GM18519 (cell line): ENCODE results near the gene MARCHF2.

Experiments used
- ATAC-seq: cut with Tn5 transposase; IDR thresholded peaks from one replicate; pipeline ENCODE4 v1.9.1; 2021; ENCODE audit warnings: mild to moderate bottlenecking, moderate library complexity; ENCODE audit not compliant: unreplicated experiment, low FRiP score

The MARCHF2 gene

GRCh38 chr19:8451377-8451776 is 38.3 kb downstream of the MARCHF2 start:
- ATAC-seq, result no peak

DNA sequence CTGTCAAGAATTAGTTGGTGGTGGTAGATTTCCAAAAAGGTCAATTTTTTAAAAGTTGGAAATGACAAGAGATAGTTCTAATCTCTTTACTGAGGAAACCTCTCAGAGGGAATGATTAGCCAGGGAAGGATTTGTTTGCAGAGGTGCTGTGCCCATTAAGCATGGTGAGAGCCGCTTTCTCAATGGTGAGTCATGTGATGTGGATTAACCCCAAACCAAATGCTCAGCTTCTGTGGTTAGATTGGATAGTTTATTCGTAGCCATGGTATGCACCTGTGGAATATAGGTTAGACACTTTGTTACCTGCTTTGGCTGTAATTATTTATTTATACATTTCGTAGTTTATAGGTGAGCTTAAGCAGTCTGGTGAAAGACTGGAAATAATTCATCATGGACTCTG is 38.8 kb downstream of the MARCHF2 start:
- no peak for ATAC-seq

DNA sequence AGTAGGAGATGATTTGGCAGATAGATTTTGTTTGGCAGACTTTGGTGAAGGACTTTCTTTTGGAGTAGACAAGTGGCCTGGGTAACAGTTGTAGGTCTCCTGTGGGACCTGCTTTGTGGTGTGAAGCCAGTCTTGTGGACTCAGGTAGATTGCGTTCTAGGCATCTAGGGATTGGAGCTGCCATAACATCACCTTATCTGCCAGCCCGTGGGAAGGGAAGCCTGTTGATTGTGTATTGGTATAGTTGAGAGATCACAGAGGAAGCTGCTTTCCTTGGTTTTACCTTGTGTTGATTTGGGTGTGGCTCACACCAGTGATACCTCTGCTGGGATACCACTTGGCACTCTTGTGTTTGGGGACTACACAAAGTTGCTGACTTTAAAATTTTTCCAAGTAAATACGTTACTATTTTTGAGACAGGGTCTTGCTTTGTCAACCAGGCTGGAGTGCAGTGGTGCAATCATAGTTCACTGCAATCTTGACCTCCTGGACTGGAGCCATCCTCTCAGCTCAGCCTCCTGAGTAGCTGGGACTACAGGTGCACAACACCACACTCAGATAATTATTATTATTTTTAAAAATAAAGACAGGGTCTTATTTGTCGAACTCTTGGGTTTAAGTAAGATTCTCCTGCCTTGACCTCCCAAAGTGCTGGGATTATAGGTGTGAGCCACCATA is 39.5 kb downstream of the MARCHF2 start:
- ATAC-seq, result no peak

GRCh38 chr19:8453616-8454015 is 40.5 kb downstream of the MARCHF2 start:
- ATAC-seq, result no peak

- no peak for ATAC-seq
Measured at GRCh38 chr19:8454218-8454617, 41.1 kb downstream of the MARCHF2 start.

DNA sequence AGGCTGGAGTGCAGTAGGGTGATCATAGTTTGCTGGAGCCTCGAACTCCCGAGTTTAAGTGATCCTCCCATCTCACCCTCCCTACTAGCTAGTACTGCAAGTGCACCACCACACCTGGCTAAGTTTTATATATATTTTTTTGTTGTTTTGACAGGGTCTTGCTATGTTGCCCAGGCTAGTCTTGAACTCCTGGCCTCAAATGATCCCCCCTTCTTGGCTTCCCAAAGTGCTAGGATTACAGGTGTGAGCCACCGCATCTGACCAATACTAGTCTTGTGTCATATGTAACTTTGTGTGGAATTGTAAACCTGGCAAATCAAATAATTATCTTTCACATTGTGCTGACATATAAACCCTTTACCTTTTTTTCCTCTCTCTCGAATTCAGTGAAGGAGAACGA is 41.9 kb downstream of the MARCHF2 start:
- ATAC-seq, result no peak

- ATAC-seq, result no peak
Measured at GRCh38 chr19:8456064-8456463, 43.0 kb downstream of the MARCHF2 start.

DNA sequence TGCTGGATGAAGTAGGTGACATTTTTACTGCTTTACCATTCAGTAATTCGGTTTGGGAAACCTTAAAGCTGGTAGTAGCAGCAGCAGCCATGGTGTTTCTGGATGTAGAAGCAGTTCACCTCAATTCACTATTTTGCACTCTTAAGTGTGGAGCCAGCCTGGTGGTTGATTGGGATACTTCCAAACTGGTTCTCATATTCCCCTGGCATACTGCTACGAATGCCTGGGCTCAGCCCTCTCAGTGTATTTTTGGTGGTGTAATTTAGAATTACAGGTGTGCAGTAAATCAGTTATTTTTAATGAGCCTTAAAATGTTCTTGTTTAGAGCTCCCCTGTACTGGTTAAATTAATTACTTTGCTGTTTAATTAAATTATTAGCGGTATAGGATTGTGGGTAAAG is 44.1 kb downstream of the MARCHF2 start:
- no peak for ATAC-seq

DNA sequence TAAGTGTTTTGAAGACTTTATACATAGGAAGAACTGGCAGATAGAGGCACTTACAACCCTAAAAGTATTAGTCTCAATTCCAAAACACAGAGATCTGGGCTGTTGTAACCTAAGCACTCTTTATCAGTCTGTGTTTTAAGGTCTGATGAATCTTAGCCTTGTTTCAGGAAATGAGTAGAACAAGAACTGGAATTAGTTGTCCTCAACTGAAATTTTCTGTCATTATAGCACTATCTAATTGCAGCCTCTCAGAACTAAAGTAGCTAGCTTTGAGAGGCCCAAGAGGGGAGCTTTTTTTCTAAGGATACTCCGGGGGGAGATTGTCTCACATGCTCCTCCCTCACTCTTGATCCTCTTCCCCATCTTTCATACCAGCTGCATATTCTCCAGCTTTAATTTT is 44.7 kb downstream of the MARCHF2 start:
- no peak for ATAC-seq

GRCh38 chr19:8458380-8458779 is 45.3 kb downstream of the MARCHF2 start:
- ATAC-seq, result no peak

DNA sequence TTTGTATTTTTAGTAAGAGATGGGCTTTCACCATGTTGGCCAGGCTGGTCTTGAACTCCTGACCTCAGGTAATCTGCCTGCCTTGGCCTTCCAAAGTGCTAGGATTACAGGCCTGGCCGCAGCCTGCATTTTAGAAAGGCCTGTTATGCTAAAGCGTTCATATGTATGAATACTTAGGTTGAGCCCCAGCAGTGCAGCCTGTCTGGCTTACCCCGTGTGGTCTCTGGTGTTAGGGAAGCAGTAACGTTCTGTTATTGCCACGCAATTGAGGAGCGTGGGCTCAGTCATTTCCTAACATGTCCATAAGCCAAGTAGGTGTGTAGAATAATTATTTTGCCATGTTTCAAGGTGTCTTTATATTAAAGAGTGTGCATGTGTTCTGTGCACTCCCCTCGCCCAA is 46.0 kb downstream of the MARCHF2 start:
- no peak for ATAC-seq

DNA sequence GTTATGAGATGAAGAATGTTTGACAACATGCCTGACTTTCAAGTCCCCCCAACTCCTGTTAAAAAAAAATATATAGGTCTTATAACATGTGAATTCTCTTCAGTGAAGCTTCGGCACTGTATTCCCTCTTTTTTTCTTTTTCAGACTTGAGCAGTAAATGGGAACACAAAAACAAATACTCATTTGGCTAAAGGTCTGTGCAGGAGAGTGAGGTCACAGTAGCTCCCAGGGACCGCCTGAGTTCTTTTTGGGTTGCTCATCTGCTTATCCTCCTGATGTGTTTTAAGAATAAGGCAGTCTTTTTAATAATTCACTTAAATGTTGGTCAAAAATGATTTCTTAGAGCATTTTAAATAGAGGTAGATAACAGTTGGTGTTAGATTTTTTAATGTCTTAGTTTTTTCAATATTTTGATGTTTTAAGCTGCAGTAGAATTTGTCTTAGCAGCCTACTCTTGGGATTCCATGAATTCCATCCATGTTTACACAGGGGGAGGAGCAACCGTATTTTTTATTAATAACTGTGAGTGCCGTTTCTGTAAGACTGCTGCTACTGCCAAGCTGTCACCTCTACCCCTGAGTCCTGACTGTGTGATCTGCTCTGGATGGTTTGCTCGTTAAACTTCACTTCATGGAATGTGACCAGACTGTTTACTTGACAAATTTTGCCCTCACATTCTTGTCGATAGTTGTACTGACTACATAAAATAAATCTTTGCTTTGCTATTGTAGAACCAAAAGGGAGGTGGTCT is 46.6 kb downstream of the MARCHF2 start:
- ATAC-seq, result no peak

DNA sequence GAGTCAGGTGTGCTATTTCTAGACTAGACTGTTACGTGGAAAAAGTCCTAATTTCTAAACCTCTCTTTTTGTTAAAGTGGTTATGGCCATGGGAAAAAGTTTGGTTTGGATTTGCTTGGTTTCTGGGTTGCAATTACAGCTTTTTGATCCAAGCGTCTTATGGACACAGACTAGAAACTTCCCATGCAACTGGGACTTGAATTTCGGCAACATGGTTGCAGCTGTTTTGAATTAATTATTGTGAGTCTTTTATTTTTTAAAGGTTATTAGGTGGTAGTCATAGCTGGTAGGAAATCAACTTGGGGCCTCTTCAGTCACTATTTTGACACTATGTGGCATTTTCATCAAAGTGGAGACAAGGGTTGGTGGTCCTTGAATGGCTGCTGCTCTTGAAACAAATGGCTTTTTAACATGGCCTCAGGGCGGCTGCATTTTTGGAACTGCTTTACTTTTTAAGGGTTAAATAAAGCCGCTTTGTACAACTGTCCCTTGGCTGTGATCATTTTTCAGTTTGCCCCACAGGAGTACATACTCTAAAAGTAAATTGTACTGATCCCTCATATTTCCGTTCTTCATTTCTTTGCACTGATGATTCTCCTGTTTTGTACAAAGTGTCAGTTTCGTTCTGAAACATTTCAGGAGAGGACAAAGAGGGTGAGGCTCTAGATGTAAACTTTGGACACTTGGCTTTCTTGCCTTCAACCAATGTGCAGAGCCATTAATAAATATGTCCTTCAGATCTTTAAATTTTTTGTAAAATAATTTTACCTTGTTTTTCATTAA is 47.6 kb downstream of the MARCHF2 start:
- no peak for ATAC-seq

DNA sequence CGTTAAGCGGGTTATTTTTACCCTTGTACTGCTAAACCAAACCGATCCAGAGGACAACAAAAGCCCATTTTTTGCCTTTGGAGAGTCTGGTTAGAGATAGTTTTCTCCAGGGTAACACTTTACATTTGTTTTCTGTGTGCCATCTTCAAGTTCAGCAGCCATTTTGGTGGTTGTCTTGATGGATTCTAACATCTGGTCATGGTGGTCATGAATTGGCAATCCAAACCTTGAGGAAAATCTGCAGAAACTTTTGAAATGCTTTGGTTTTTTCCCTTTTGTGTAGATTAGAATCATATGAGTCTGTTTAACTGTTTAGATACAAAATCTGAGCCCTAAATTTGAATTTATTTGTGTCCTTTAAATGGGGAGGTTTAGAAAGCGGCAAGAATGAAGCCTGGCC is 48.3 kb downstream of the MARCHF2 start:
- ATAC-seq, result no peak

GRCh38 chr19:8461891-8462290 is 48.8 kb downstream of the MARCHF2 start:
- no peak for ATAC-seq

- no peak for ATAC-seq
Measured at GRCh38 chr19:8462571-8462970, 49.5 kb downstream of the MARCHF2 start.

GRCh38 chr19:8463365-8463764 is 50.3 kb downstream of the MARCHF2 start:
- ATAC-seq, result no peak

DNA sequence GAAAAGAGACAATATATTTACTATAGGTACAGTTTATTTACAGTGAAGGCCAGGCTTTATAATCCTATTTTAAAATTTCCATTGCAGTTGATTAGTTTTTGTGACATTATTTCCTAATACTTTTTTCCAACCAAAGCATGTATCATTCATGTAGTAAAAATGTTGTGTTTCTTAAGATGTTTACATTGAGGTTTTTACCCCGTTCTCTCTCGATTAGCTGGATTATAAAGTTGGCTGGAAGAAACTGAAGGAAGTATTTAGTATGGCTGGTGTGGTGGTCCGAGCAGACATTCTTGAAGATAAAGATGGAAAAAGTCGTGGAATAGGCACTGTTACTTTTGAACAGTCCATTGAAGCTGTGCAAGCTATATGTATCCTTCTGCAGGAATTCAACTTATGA is 52.9 kb downstream of the MARCHF2 start:
- no peak for ATAC-seq

GRCh38 chr19:8468124-8468523 is 55.0 kb downstream of the MARCHF2 start:
- no peak for ATAC-seq

- no peak for ATAC-seq
Measured at GRCh38 chr19:8468761-8469373, 55.8 kb downstream of the MARCHF2 start.
